ENCODE data around the gene SDK1. TPM values are rescaled to one million over a fixed set of nuclear protein-coding genes. Genes with fewer than 3 reads are reported as not detected.
A peak's percentile ranks its signal among the peaks of the same experiment; 100 is the strongest.

Gene SDK1
- total and polyA plus RNA-seq, 8 donors: 1.6 to 11.2 (median 6.6) TPM

GRCh38 chr7:3917436-3917835, 616.4 kb downstream of the SDK1 start:
- no peak for DNase-seq
- Histone ChIP-seq H3K9me3 (no peaks in the 10 kb centered on the region), H3K27me3 (no peaks in the 10 kb centered on the region), H3K4me1 (peaks cover 0 to 6% (median 0%) of the 10 kb centered on the region in 4 donors), H3K36me3 (no peaks in the 10 kb centered on the region), H3K4me3 (no peak overlapping the region), H3K27ac (no peak overlapping the region)
- TF ChIP-seq CTCF (IDR thresholded peaks at IDR 0.05) (no peak), POLR2AphosphoS5 (IDR thresholded peaks at IDR 0.05) (no peak), EP300 (IDR thresholded peaks at IDR 0.05) (no peak), POLR2A (IDR thresholded peaks at IDR 0.05) (no peak)
- intact Hi-C loops (cut with DNase I; ENCODE audit: low total_unique reads): no loop called here
- 45 to 61% (median 52%) methylated on average over 4 of the region's 4 CpGs for WGBS, 5 donors

- Histone ChIP-seq H3K27ac (no peak overlapping the region), H3K9me3 (no peaks in the 10 kb centered on the region), H3K27me3 (no peaks in the 10 kb centered on the region), H3K4me3 (no peak overlapping the region), H3K36me3 (no peaks in the 10 kb centered on the region), H3K4me1 (peaks cover 0 to 6% (median 0%) of the 10 kb centered on the region in 4 donors)
- intact Hi-C loops (cut with DNase I; ENCODE audit: low total_unique reads): no loop called here
- WGBS, 5 donors: 78 to 92% (median 86%) methylated on average over 8 of the region's 8 CpGs
- no peak for TF ChIP-seq CTCF (IDR thresholded peaks at IDR 0.05)
- TF ChIP-seq POLR2AphosphoS5 (IDR thresholded peaks at IDR 0.05): no peak
- no peak for TF ChIP-seq POLR2A (IDR thresholded peaks at IDR 0.05)
- TF ChIP-seq EP300 (IDR thresholded peaks at IDR 0.05): no peak
- DNase-seq: no peak
Observed at GRCh38 chr7:3918576-3918975, 617.5 kb downstream of the SDK1 start.

- Histone ChIP-seq H3K4me1 (no peaks in the 10 kb centered on the region), H3K27ac (no peak overlapping the region), H3K27me3 (peaks cover 0 to 9% (median 0%) of the 10 kb centered on the region in 3 donors), H3K36me3 (no peaks in the 10 kb centered on the region), H3K4me3 (no peak overlapping the region), H3K9me3 (no peaks in the 10 kb centered on the region)
- DNase-seq: peak in 1 of 2 donors; percentile 62
- WGBS, 5 donors: 48 to 63% (median 56%) methylated on average over 10 of the region's 10 CpGs
- intact Hi-C loops (cut with DNase I; ENCODE audit: low total_unique reads): no loop called here
- no peak for TF ChIP-seq EP300 (IDR thresholded peaks at IDR 0.05)
- TF ChIP-seq POLR2A (IDR thresholded peaks at IDR 0.05): no peak
Observed at GRCh38 chr7:3922175-3922635, 621.2 kb downstream of the SDK1 start.

GRCh38 chr7:3923307-3923918, 622.4 kb downstream of the SDK1 start:
- intact Hi-C loops (cut with DNase I; ENCODE audit: low total_unique reads): no loop called here
- Histone ChIP-seq H3K4me3 (no peak overlapping the region), H3K36me3 (no peaks in the 10 kb centered on the region), H3K4me1 (no peaks in the 10 kb centered on the region), H3K27ac (no peak overlapping the region), H3K27me3 (peaks cover 0 to 9% (median 0%) of the 10 kb centered on the region in 3 donors), H3K9me3 (no peaks in the 10 kb centered on the region)
- no peak for DNase-seq
- TF ChIP-seq POLR2AphosphoS5 (IDR thresholded peaks at IDR 0.05): no peak
- no peak for TF ChIP-seq POLR2A (IDR thresholded peaks at IDR 0.05)
- no peak for TF ChIP-seq EP300 (IDR thresholded peaks at IDR 0.05)
- WGBS, 5 donors: 82 to 89% (median 86%) methylated on average over 10 of the region's 10 CpGs

- DNase-seq: no peak
- TF ChIP-seq EP300 (IDR thresholded peaks at IDR 0.05) (no peak), POLR2A (IDR thresholded peaks at IDR 0.05) (no peak), POLR2AphosphoS5 (IDR thresholded peaks at IDR 0.05) (no peak), CTCF (IDR thresholded peaks at IDR 0.05) (no peak)
- WGBS, 5 donors: 82 to 90% (median 85%) methylated on average over 14 of the region's 14 CpGs
Observed at GRCh38 chr7:3924277-3924676, 623.2 kb downstream of the SDK1 start.

More at GRCh38 chr7:3924277-3924676, 623.2 kb downstream of the SDK1 start:
- intact Hi-C loops (cut with DNase I; ENCODE audit: low total_unique reads): no loop called here
- Histone ChIP-seq H3K4me1 (no peaks in the 10 kb centered on the region), H3K4me3 (no peak overlapping the region), H3K36me3 (no peaks in the 10 kb centered on the region), H3K27me3 (peaks cover 0 to 9% (median 0%) of the 10 kb centered on the region in 3 donors), H3K27ac (no peak overlapping the region), H3K9me3 (no peaks in the 10 kb centered on the region)
